ENCODE measurements around the gene ZSWIM4.
A peak's percentile ranks its signal among the peaks of the same experiment; 100 is the strongest.
"Not testable (repeated sequence)": the region's sequence is repeated elsewhere in the genome, so short reads cannot be mapped to it uniquely, and the experiment has no call there.

The ZSWIM4 gene

GRCh38 chr19:13794757-13795589 lies at the start of gene ZSWIM4:
ZSWIM4 (plus strand) TSS chr19:13795443; CDS start chr19:13795649, 206 bp downstream.
- DNase-seq (ENCODE audit: low read depth): peak; percentile 90

DNA sequence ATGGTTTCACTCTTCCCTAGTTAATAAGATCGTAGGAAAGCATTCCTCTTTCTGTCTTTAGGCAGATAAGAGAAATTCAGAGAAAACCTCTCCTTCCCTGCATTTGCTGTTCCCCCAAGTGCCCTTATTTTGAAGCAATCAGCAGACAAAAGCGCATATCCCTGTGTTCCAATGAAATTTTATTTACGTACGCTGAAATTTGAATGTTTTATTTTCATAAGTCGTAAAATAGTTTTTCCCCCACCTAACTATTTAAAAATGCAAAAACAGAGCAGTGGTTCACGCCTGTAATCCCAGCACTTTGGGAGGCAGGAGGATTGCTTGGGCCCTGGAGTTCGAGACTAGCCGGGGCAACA lies 48.2 kb upstream of the ZSWIM4 start:
- no peak for DNase-seq (ENCODE audit: low read depth)

DNA sequence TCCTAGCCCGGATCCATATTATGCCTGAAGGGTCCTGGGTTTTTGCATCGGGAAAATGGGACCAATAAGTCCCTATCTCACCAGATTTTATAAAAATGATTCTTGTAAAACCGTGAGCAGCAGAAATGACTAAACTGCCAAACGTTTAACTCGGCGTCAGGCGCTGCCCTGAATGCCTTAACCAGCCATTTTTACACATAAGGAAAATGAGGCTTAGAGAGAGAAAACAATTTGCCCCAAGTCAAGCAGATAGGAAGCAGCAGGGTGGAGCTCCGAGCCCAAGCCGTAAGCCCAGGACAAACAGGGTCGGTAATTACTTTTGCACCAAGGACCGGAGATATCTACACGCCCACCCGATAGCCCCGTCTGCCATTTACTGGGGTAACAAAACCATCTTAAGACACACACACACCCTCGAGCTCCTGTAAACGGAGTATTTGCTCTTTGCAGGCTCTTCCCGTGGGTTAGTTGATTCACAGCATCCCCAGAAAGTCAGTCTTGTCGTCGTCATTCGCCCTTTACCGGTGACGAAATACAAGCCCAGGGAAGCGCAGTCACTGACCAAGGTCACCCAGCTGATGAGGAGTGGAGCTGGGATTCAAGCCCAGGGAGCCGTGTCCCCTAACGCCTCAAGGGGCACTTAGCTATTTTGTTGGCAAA lies 46.9 kb upstream of the ZSWIM4 start:
- DNase-seq (ENCODE audit: low read depth): no peak

GRCh38 chr19:13751436-13751835 lies 43.8 kb upstream of the ZSWIM4 start:
- DNase-seq (ENCODE audit: low read depth): no peak

DNA sequence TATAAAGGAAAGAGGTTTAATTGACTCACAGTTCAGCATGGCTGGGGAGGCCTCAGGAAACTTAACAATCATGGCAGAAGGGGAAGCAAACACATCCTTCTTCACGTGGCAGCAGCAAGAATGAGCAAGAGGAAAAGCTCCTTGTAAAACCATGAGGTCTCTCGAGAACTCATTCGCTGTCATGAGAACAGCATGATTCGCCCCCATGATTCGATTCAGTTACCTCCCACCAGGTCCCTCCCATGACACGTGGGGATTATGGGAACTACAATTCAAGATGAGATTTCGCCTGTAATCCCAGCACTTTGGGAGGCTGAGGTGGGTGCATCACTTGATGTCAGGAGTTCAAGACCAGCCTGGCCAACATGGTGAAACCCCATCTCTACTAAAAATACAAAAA lies 41.6 kb upstream of the ZSWIM4 start:
- not testable (repeated sequence) for DNase-seq (ENCODE audit: low read depth)

GRCh38 chr19:13756210-13756609 lies 39.0 kb upstream of the ZSWIM4 start:
- DNase-seq (ENCODE audit: low read depth): no peak

- DNase-seq (ENCODE audit: low read depth): no peak
Measured at GRCh38 chr19:13757805-13758772, 37.2 kb upstream of the ZSWIM4 start.

GRCh38 chr19:13758795-13759194 lies 36.4 kb upstream of the ZSWIM4 start:
- DNase-seq (ENCODE audit: low read depth): no peak

GRCh38 chr19:13761423-13761822 lies 33.8 kb upstream of the ZSWIM4 start:
- no peak for DNase-seq (ENCODE audit: low read depth)

GRCh38 chr19:13762635-13763235 lies 32.5 kb upstream of the ZSWIM4 start:
- no peak for DNase-seq (ENCODE audit: low read depth)

DNA sequence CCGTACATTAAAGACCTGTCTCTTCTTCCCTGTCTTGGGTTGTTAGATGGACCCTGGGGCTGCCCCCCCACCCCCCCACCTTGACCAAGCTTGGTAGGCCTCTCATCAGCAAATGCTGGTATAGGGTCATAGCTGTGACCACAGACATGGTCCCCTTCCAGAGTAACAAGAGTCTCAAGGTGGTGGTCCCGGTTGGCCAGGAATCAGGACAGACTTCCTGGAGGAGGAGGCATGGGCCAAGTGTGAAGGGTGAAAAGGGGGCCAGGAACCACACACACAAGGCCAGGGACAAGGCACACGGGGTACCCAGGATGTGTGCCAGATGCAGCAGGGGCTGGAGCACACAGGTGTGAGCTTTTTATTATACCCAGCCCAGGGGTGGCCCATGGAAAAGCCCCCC lies 32.0 kb upstream of the ZSWIM4 start:
- no peak for DNase-seq (ENCODE audit: low read depth)

GRCh38 chr19:13764101-13764807 lies 31.0 kb upstream of the ZSWIM4 start, which contains the start of gene MRI1:
MRI1 (plus strand) TSS chr19:13764522; CDS start chr19:13764589, 67 bp downstream.
- DNase-seq (ENCODE audit: low read depth): peak; percentile 65

DNA sequence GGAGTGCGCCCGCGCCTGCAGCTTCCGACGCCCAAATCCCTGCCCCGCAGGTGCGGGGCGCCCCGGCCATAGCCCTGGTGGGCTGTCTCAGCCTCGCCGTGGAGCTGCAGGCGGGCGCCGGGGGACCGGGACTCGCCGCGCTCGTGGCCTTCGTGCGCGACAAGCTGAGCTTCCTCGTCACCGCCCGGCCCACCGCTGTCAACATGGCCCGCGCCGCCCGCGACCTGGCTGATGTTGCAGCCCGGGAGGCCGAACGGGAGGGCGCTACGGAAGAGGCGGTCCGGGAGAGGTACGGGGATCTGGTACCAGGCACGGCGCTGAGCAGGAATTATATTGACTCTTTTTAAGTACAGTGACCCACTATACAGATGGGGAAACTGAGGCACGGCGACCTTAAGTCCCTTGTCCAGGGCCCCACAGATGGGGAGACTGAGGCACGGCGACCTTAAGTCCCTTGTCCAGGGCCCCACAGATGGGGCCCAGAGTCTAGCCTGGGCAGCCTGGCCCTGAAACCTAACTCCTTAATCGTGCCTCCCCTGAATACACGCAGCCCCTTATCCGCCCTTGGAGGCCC lies 30.3 kb upstream of the ZSWIM4 start:
- DNase-seq (ENCODE audit: low read depth): peak; percentile 23

- no peak for DNase-seq (ENCODE audit: low read depth)
Measured at GRCh38 chr19:13765395-13766094, 29.7 kb upstream of the ZSWIM4 start.

GRCh38 chr19:13766095-13766481 lies 29.2 kb upstream of the ZSWIM4 start:
- no peak for DNase-seq (ENCODE audit: low read depth)

- DNase-seq (ENCODE audit: low read depth): no peak
Measured at GRCh38 chr19:13768510-13768909, 26.7 kb upstream of the ZSWIM4 start.

DNA sequence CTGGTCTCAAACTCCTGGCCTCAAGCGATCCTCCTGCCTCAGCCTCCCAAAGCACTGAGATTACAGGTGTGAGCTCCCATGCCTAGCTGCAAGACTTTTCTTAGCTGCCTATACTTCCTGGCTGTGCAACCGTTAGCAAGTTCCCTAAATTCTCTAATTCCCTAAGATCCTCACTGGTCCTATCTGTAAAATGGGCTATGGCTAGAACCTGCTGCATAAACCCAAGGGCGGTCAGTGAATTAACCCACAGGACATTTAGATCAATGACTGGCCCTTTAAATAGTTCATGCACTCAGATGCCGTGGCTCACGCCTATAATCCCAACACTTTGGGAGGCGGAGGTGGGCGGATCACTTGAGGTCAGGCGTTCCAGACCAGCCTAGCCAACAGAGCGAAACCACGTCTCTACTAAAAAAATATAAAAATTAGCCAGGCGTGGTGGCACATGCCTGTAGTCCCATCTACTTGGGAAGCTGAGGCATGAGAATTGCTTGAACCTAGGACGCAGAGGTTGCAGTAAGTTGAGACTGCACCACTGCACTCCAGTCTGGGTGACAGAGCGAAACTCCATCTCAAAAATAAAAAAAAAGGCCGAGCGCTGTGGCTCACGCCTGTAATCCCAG lies 25.1 kb upstream of the ZSWIM4 start:
- no peak for DNase-seq (ENCODE audit: low read depth)

DNA sequence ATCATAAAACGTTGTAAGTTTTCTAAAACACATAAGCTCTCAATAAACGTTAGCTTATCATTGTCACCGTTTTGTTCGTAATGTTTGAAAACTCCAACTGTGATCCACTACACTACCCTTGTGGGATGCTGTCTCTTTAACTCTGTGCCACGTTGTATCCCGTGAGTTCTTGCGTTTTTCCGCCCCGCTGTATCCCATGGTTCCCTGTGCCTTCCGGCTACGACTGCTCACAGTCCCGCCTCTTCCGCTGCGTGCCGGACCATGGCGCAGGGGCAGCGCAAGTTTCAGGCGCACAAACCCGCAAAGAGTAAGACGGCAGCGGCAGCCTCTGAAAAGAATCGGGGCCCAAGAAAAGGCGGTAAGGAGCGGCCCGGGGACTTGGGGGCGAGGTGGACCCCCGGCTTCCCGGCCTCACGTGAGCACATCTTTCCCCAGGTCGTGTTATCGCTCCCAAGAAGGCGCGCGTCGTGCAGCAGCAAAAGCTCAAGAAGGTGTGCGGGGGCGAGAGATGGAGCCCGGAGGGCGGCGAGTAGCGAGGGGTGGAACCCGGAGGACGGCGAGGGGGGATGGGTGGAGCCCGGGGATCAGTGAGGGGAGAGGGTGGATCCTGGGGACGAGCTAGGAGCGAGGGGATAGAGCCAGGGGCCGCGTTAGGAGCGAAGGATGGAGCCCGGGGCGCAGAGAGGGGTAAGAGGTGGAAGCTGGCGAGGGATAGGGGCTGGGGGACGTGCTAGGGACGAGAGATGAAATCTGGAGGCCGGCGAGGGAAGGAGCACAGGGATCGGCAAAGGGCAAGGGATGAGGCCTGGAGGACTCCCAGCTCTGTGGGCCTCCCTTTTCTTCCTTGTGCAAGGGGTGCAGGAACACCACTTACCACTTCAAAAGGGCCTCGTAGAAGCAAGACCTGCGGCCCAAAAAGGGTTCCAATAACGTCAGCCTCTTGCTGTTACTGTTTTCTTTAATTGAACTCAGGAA lies 20.7 kb upstream of the ZSWIM4 start, which contains the start of gene C19orf53:
TSS of gene C19orf53 (plus strand) at position 240 of the 975 bp plus-strand sequence. CDS start at position 262, 22 bp downstream.
- peak; percentile 79 for DNase-seq (ENCODE audit: low read depth)

Data from activated T-helper 9 cell treated with anti-CD3 and anti-CD28 coated beads, Interleukin-2, amount 50 U/mL, for 16 hours (primary cell).